ENCODE data around the gene FBLN2.

FBLN2 gene

GRCh38 chr3:13536832-13537231 lies 12.1 kb upstream of the FBLN2 start:
- Histone ChIP-seq H3K4me3 (ENCODE audit: low read depth, low read length) (no peak overlapping the region), H3K27ac (peak overlapping the region; percentile 84), H3K36me3 (replicated peaks) (no peaks in the 10 kb centered on the region), H3K27me3 (replicated peaks) (no peaks in the 10 kb centered on the region)
- TF ChIP-seq CTCF (IDR thresholded peaks at IDR 0.05; ENCODE audit: low read depth, low read length, missing control alignments) = no peak
- in situ Hi-C loops (cut with HindIII; ENCODE audit: low pct_ligation_motif_present, low sequenced_read_pairs) = no loop called here
- DNase-seq = no peak

DNA sequence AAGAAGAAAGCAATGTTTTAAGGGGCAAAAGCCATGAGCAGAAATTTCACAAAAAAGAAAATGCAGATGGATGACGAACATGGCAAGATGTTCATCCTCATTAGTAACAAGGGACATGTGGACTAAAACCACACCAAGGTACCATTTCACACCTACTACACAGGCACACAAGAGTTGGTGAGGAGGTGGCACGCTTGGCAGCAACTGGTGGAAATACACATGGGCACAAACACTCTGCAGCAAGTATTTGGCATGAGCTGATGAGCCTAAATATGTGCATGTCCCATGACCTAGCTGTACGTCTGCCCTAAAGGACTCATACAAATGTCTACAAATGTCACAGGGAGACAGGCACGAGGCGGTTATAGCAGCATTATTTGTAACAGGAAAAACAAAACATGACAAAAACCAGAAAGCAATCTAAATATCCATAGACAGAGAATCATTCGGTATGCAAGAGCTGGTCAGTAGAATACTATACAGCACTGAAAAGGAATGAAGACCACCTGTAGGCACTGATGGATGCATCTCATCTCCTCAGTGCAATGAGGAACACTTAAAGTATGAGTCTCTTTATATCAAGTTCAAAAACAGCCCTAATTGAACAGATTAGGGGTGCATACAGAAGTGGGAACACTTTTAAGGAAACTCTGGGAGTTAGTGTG lies 11.5 kb upstream of the FBLN2 start:
- no peak for TF ChIP-seq CTCF (IDR thresholded peaks at IDR 0.05; ENCODE audit: low read depth, low read length, missing control alignments)
- H3K36me3 ChIP-seq (replicated peaks) = no peaks in the 10 kb centered on the region
- in situ Hi-C loops (cut with HindIII; ENCODE audit: low pct_ligation_motif_present, low sequenced_read_pairs) = no loop called here
- no peak overlapping the region for H3K4me3 ChIP-seq (ENCODE audit: low read depth, low read length)
- DNase-seq = no peak
- H3K27ac ChIP-seq = peak overlapping the region; percentile 84
- no peaks in the 10 kb centered on the region for H3K27me3 ChIP-seq (replicated peaks)

GRCh38 chr3:13537909-13538296 lies 11.0 kb upstream of the FBLN2 start:
- Histone ChIP-seq H3K4me3 (ENCODE audit: low read depth, low read length) (no peak overlapping the region), H3K36me3 (replicated peaks) (no peaks in the 10 kb centered on the region), H3K27ac (peak overlapping the region; percentile 84), H3K27me3 (replicated peaks) (no peaks in the 10 kb centered on the region)
- peak; percentile 97 for DNase-seq
- no peak for TF ChIP-seq CTCF (IDR thresholded peaks at IDR 0.05; ENCODE audit: low read depth, low read length, missing control alignments)
- in situ Hi-C loops (cut with HindIII; ENCODE audit: low pct_ligation_motif_present, low sequenced_read_pairs) = no loop called here

GRCh38 chr3:13538520-13539291 lies 10.2 kb upstream of the FBLN2 start:
- DNase-seq = no peak
- Histone ChIP-seq H3K36me3 (replicated peaks) (no peaks in the 10 kb centered on the region), H3K27me3 (replicated peaks) (no peaks in the 10 kb centered on the region), H3K27ac (peak overlapping the region; percentile 84), H3K4me3 (ENCODE audit: low read depth, low read length) (no peak overlapping the region)
- in situ Hi-C loops (cut with HindIII; ENCODE audit: low pct_ligation_motif_present, low sequenced_read_pairs) = no loop called here
- TF ChIP-seq CTCF (IDR thresholded peaks at IDR 0.05; ENCODE audit: low read depth, low read length, missing control alignments) = no peak

- peak; percentile 57 for DNase-seq
- Histone ChIP-seq H3K36me3 (replicated peaks) (no peaks in the 10 kb centered on the region), H3K27ac (peak overlapping the region; percentile 84), H3K4me3 (ENCODE audit: low read depth, low read length) (no peak overlapping the region), H3K27me3 (replicated peaks) (no peaks in the 10 kb centered on the region)
- no peak for TF ChIP-seq CTCF (IDR thresholded peaks at IDR 0.05; ENCODE audit: low read depth, low read length, missing control alignments)
- in situ Hi-C loops (cut with HindIII; ENCODE audit: low pct_ligation_motif_present, low sequenced_read_pairs) = no loop called here
These were observed 9.7 kb upstream of the FBLN2 start for GRCh38 chr3:13539292-13539638.

All from brain microvascular endothelial cell (primary cell).